Tracheal epithelial cell (primary cell): ENCODE data around the gene CASK. TPM values are rescaled to one million over a fixed set of nuclear protein-coding genes. Genes with fewer than 3 reads are reported as not detected.

ENCODE experiments used
- total RNA-seq: library from RNA; depleted of rRNA; stranded (reverse); fragments of >200 nt; gene quantifications from 2 replicates; pipeline ENCODE4 v1.2.1, GENCODE V29; 2014

Gene CASK, protein sequence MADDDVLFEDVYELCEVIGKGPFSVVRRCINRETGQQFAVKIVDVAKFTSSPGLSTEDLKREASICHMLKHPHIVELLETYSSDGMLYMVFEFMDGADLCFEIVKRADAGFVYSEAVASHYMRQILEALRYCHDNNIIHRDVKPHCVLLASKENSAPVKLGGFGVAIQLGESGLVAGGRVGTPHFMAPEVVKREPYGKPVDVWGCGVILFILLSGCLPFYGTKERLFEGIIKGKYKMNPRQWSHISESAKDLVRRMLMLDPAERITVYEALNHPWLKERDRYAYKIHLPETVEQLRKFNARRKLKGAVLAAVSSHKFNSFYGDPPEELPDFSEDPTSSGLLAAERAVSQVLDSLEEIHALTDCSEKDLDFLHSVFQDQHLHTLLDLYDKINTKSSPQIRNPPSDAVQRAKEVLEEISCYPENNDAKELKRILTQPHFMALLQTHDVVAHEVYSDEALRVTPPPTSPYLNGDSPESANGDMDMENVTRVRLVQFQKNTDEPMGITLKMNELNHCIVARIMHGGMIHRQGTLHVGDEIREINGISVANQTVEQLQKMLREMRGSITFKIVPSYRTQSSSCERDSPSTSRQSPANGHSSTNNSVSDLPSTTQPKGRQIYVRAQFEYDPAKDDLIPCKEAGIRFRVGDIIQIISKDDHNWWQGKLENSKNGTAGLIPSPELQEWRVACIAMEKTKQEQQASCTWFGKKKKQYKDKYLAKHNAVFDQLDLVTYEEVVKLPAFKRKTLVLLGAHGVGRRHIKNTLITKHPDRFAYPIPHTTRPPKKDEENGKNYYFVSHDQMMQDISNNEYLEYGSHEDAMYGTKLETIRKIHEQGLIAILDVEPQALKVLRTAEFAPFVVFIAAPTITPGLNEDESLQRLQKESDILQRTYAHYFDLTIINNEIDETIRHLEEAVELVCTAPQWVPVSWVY
- total RNA-seq, result 84.6 and 92.3 TPM in 2 replicates

DNA sequence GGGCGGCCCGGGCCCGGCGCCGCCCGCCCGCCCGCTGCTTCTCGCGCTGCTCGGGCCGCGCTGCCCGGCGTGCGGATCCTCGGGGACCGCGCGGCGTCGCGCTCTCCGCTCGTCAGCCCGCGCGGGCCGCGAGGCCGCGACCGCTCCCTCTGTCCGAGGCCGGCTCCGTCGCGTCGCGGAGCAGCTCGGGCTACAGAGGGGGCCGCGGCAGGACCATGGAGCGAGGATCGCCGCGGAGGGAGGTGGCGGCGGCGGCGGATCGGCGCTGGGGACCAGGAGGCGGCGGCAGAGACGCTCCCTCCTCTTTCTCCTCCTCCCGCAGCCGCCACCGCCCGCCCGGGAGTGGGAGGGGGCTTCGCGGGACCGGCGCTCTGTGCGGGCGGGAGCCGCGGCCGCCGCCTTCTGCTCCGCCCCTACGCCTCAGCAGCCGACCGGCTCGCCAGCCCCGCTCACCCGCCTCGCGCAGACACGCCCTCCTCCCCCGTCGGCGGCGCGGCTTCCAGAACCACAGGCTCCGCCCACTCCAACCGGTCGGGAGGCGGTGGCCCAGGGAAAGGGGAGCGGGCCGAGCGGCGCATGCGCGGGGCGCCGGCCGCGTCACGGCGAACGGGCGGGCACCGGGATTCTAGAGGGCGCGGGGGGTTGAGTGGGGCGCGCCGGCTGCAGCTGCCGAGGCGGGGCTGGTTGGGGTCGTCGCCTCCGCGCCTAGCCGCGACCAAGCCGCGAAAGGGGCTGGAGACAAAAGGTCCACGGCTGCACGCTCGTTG lies at the start of gene CASK:
Gene CASK (minus strand): TSS at position 344 of the 767 bp plus-strand sequence. CDS start 566 bp downstream, outside the sequence.

DNA sequence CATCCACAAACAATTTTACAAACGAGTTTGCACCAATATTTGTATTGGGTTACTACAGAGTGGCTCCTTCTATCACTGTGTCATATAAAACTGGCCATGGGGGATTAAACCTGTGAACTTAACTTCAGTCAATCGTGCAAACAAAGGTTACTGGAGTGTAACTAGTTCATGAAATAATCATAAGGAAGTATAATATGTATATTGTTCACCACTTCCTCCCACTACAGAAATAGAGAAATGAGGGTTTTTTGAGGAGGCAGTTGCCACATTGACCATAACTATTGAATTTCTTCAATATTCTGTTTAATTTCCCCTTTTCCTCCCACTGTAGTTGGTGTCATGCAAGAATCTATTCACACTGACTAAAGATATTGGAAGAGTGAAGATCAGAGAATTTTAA lies 199.5 kb downstream of the CASK start, which contains the start of gene GPR82:
Gene GPR82 (plus strand): TSS at position 356 of the 400 bp plus-strand sequence. CDS start 2,846 bp downstream, outside the sequence.

DNA sequence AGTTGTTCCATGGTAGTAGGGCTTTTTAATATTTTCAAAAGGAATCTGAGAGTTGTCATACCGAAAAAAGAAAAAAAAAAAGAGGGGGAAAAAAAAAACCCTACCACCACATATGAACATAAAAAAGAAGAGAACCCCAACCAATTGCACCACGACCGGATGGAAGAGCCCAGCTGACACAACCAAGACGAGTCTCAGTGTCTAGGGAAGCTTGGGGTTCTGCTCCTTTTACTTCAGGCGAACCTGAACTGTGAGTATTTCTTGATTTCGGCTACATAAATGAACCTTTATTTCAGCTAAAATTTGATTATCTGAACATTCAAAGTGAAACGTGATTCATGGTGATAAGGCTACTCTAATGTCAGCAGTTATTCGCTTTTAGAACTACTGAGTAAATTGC lies 234.5 kb downstream of the CASK start, which contains the start of gene GPR34:
Gene GPR34 (plus strand): TSS at position 139 of the 400 bp plus-strand sequence. CDS start 6,661 bp downstream, outside the sequence.

Other genes with a start within 250 kb of the CASK start
- gene GPR34, start 234.6 kb downstream of the CASK start, total RNA-seq, result not detected in 2 replicates
- not detected in 2 replicates for gene GPR82, start 199.4 kb downstream of the CASK start, total RNA-seq